Measurements from ENCODE around the gene ME3.

ME3 gene

GRCh38 chr11:86623736-86624135 lies 48.7 kb downstream of the ME3 start:
- no peak for TF ChIP-seq TAF1 (IDR thresholded peaks at IDR 0.05; ENCODE audit: low read depth)
- no peak for TF ChIP-seq MAX (IDR thresholded peaks at IDR 0.05)
- TF ChIP-seq CEBPB (IDR thresholded peaks at IDR 0.05): no peak
- TF ChIP-seq RAD21 (IDR thresholded peaks at IDR 0.05; ENCODE audit: low read depth): no peak
- TF ChIP-seq FOXM1 (IDR thresholded peaks at IDR 0.05; ENCODE audit: borderline replicate concordance, low read depth): no peak
- TF ChIP-seq, protein P1, sequence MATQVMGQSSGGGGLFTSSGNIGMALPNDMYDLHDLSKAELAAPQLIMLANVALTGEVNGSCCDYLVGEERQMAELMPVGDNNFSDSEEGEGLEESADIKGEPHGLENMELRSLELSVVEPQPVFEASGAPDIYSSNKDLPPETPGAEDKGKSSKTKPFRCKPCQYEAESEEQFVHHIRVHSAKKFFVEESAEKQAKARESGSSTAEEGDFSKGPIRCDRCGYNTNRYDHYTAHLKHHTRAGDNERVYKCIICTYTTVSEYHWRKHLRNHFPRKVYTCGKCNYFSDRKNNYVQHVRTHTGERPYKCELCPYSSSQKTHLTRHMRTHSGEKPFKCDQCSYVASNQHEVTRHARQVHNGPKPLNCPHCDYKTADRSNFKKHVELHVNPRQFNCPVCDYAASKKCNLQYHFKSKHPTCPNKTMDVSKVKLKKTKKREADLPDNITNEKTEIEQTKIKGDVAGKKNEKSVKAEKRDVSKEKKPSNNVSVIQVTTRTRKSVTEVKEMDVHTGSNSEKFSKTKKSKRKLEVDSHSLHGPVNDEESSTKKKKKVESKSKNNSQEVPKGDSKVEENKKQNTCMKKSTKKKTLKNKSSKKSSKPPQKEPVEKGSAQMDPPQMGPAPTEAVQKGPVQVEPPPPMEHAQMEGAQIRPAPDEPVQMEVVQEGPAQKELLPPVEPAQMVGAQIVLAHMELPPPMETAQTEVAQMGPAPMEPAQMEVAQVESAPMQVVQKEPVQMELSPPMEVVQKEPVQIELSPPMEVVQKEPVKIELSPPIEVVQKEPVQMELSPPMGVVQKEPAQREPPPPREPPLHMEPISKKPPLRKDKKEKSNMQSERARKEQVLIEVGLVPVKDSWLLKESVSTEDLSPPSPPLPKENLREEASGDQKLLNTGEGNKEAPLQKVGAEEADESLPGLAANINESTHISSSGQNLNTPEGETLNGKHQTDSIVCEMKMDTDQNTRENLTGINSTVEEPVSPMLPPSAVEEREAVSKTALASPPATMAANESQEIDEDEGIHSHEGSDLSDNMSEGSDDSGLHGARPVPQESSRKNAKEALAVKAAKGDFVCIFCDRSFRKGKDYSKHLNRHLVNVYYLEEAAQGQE (IDR thresholded peaks at IDR 0.05; ENCODE audit: low read depth): no peak
- no peak for TF ChIP-seq TEAD4 (IDR thresholded peaks at IDR 0.05)
- no peak for TF ChIP-seq TCF12 (IDR thresholded peaks at IDR 0.05; ENCODE audit: low read depth)
- TF ChIP-seq CREB1 (IDR thresholded peaks at IDR 0.05; ENCODE audit: low read depth): no peak
- no peak for TF ChIP-seq YY1 (IDR thresholded peaks at IDR 0.05; ENCODE audit: low read depth)
- no peak for TF ChIP-seq EP300 (IDR thresholded peaks at IDR 0.05; ENCODE audit: borderline replicate concordance)
- TF ChIP-seq EGR1 (IDR thresholded peaks at IDR 0.05): no peak

GRCh38 chr11:86623041-86623621 lies 49.3 kb downstream of the ME3 start:
- TF ChIP-seq TEAD4 (IDR thresholded peaks at IDR 0.05) (peak; percentile 52), CREB1 (IDR thresholded peaks at IDR 0.05; ENCODE audit: low read depth) (no peak), EP300 (IDR thresholded peaks at IDR 0.05; ENCODE audit: borderline replicate concordance) (peak; percentile 34; the same call in 1 of the 2 replicates)
- TF ChIP-seq, protein P2, sequence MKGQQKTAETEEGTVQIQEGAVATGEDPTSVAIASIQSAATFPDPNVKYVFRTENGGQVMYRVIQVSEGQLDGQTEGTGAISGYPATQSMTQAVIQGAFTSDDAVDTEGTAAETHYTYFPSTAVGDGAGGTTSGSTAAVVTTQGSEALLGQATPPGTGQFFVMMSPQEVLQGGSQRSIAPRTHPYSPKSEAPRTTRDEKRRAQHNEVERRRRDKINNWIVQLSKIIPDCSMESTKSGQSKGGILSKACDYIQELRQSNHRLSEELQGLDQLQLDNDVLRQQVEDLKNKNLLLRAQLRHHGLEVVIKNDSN (IDR thresholded peaks at IDR 0.05): no peak

DNA sequence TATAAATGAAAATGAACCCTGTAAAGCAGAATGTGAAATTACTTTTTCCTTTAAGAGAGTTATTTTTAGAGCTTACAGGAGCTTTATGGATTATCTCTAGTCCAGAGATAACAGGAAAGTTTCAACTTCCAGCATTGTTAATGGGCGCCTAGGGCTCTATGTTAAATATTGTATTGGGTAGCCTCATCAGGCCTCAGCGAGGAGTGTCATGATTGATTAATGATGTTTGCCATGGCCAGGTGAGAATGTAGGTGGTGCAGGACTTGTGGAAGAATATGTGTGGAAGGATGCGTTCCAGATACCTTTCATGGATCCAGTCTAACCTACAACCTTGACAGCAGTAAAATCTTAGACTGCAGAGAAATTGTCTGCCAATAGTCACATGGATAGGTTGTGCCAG lies 50.6 kb downstream of the ME3 start:
- TF ChIP-seq NFIC (IDR thresholded peaks at IDR 0.05) (no peak), RAD21 (IDR thresholded peaks at IDR 0.05; ENCODE audit: low read depth) (no peak), TAF1 (IDR thresholded peaks at IDR 0.05; ENCODE audit: low read depth) (no peak), CREB1 (IDR thresholded peaks at IDR 0.05; ENCODE audit: low read depth) (no peak), EP300 (IDR thresholded peaks at IDR 0.05; ENCODE audit: borderline replicate concordance) (no peak), EGR1 (IDR thresholded peaks at IDR 0.05) (no peak), MAX (IDR thresholded peaks at IDR 0.05) (no peak)
- TF ChIP-seq, protein P1 (IDR thresholded peaks at IDR 0.05; ENCODE audit: low read depth): no peak
- TF ChIP-seq, protein P2 (IDR thresholded peaks at IDR 0.05): no peak

GRCh38 chr11:86620891-86621521 lies 51.4 kb downstream of the ME3 start:
- no peak for TF ChIP-seq YY1 (IDR thresholded peaks at IDR 0.05; ENCODE audit: low read depth)
- no peak for TF ChIP-seq CREB1 (IDR thresholded peaks at IDR 0.05; ENCODE audit: low read depth)
- no peak for TF ChIP-seq EGR1 (IDR thresholded peaks at IDR 0.05)
- TF ChIP-seq, protein P1 (IDR thresholded peaks at IDR 0.05; ENCODE audit: low read depth): no peak
- no peak for TF ChIP-seq RAD21 (IDR thresholded peaks at IDR 0.05; ENCODE audit: low read depth)
- TF ChIP-seq TEAD4 (IDR thresholded peaks at IDR 0.05): no peak

DNA sequence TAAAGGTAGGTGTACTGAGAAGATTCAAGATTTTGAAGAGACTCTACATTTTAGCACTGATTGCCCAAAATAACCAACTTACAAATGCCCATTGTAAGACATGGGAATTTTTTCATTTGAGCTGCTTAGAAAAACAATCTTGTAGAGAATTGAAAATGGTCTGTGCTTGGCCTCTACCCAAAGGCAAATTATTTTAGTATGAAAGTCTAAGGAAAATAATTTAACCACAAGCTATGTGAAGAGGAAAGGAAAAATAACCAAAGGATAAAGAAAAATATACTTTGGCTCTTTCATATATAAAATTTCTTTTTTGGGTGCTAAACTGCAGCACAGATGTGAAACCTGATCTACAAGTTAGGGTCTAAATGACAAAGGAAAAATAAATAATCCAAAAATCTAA lies 54.9 kb downstream of the ME3 start:
- no peak for TF ChIP-seq NFIC (IDR thresholded peaks at IDR 0.05)
- no peak for TF ChIP-seq YY1 (IDR thresholded peaks at IDR 0.05; ENCODE audit: low read depth)
- TF ChIP-seq EP300 (IDR thresholded peaks at IDR 0.05; ENCODE audit: borderline replicate concordance): no peak
- no peak for TF ChIP-seq TEAD4 (IDR thresholded peaks at IDR 0.05)
- no peak for TF ChIP-seq EGR1 (IDR thresholded peaks at IDR 0.05)
- TF ChIP-seq CEBPB (IDR thresholded peaks at IDR 0.05): no peak
- TF ChIP-seq FOXM1 (IDR thresholded peaks at IDR 0.05; ENCODE audit: borderline replicate concordance, low read depth): no peak
- TF ChIP-seq, protein P1 (IDR thresholded peaks at IDR 0.05; ENCODE audit: low read depth): no peak
- no peak for TF ChIP-seq RAD21 (IDR thresholded peaks at IDR 0.05; ENCODE audit: low read depth)
- TF ChIP-seq TCF12 (IDR thresholded peaks at IDR 0.05; ENCODE audit: low read depth): no peak
- TF ChIP-seq ZBTB7A (IDR thresholded peaks at IDR 0.05; ENCODE audit: low read depth): no peak
- TF ChIP-seq CREB1 (IDR thresholded peaks at IDR 0.05; ENCODE audit: low read depth): no peak
- TF ChIP-seq, protein P2 (IDR thresholded peaks at IDR 0.05): no peak
- no peak for TF ChIP-seq TAF1 (IDR thresholded peaks at IDR 0.05; ENCODE audit: low read depth)
- TF ChIP-seq MAX (IDR thresholded peaks at IDR 0.05): no peak

Measured in Ishikawa (cell line).